Activated naive CD4-positive, alpha-beta T cell treated with anti-CD3 and anti-CD28 coated beads, Interleukin-2, amount 50 U/mL, for 24 hours (primary cell): ENCODE measurements around the gene NLRP12.
"Not testable (repeated sequence)": the region's sequence is repeated elsewhere in the genome, so short reads cannot be mapped to it uniquely, and the experiment has no call there.

Experiments used
- H3K27ac Mint-ChIP-seq: one replicate; pipeline ENCODE4 v1.8.0; 2021; ENCODE audit warnings: mild to moderate bottlenecking, mixed read lengths
- H3K27me3 Mint-ChIP-seq: one replicate; pipeline ENCODE4 v1.8.0; 2021; ENCODE audit warnings: mixed read lengths
- H3K36me3 Mint-ChIP-seq: one replicate; pipeline ENCODE4 v1.8.0; 2021; ENCODE audit warnings: mixed read lengths
- H3K4me1 Mint-ChIP-seq: one replicate; pipeline ENCODE4 v1.8.0; 2021; ENCODE audit warnings: mixed read lengths
- H3K4me3 Mint-ChIP-seq: one replicate; pipeline ENCODE4 v1.8.0; 2021; ENCODE audit warnings: mild to moderate bottlenecking, mixed read lengths
- H3K9me3 Mint-ChIP-seq: one replicate; pipeline ENCODE4 v1.8.0; 2021; ENCODE audit warnings: mixed read lengths

Gene NLRP12

GRCh38 chr19:53849237-53849676 lies 25.1 kb upstream of the NLRP12 start:
- Mint-ChIP-seq H3K9me3 (no peaks in the 10 kb centered on the region), H3K27ac (no peak overlapping the region), H3K4me3 (no peak overlapping the region), H3K4me1 (no peaks in the 10 kb centered on the region), H3K36me3 (no peaks in the 10 kb centered on the region), H3K27me3 (peaks cover 23% of the 10 kb centered on the region)

- H3K36me3 Mint-ChIP-seq: no peaks in the 10 kb centered on the region
- no peaks in the 10 kb centered on the region for H3K9me3 Mint-ChIP-seq
- no peak overlapping the region for H3K4me3 Mint-ChIP-seq
- H3K27me3 Mint-ChIP-seq: peaks cover 21% of the 10 kb centered on the region
- no peak overlapping the region for H3K27ac Mint-ChIP-seq
- H3K4me1 Mint-ChIP-seq: no peaks in the 10 kb centered on the region
Observed at GRCh38 chr19:53847555-53847954, 23.4 kb upstream of the NLRP12 start.

- Mint-ChIP-seq H3K4me3 (no peak overlapping the region), H3K4me1 (peaks cover 5% of the 10 kb centered on the region), H3K27me3 (peaks cover 16% of the 10 kb centered on the region), H3K9me3 (no peaks in the 10 kb centered on the region), H3K36me3 (no peaks in the 10 kb centered on the region), H3K27ac (no peak overlapping the region)
Observed at GRCh38 chr19:53844849-53845246, 20.7 kb upstream of the NLRP12 start.

- not testable (repeated sequence) for H3K4me1 Mint-ChIP-seq, H3K4me3 Mint-ChIP-seq, H3K9me3 Mint-ChIP-seq, H3K27ac Mint-ChIP-seq, H3K36me3 Mint-ChIP-seq, H3K27me3 Mint-ChIP-seq
Observed at GRCh38 chr19:53840914-53841313, 16.8 kb upstream of the NLRP12 start.

GRCh38 chr19:53840241-53840640 lies 16.1 kb upstream of the NLRP12 start:
- H3K27me3 Mint-ChIP-seq, H3K4me3 Mint-ChIP-seq, H3K27ac Mint-ChIP-seq, H3K9me3 Mint-ChIP-seq, H3K4me1 Mint-ChIP-seq, H3K36me3 Mint-ChIP-seq: not testable (repeated sequence)

- H3K9me3 Mint-ChIP-seq, H3K4me1 Mint-ChIP-seq, H3K27ac Mint-ChIP-seq, H3K4me3 Mint-ChIP-seq, H3K36me3 Mint-ChIP-seq: not testable (repeated sequence)
- peaks cover 12% of the 10 kb centered on the region for H3K27me3 Mint-ChIP-seq
Observed at GRCh38 chr19:53838446-53838845, 14.3 kb upstream of the NLRP12 start.

GRCh38 chr19:53832861-53833260 lies 8.7 kb upstream of the NLRP12 start:
- not testable (repeated sequence) for H3K4me1 Mint-ChIP-seq, H3K9me3 Mint-ChIP-seq, H3K36me3 Mint-ChIP-seq, H3K4me3 Mint-ChIP-seq, H3K27ac Mint-ChIP-seq
- peaks cover 31% of the 10 kb centered on the region for H3K27me3 Mint-ChIP-seq

GRCh38 chr19:53828531-53828930 lies 4.4 kb upstream of the NLRP12 start:
- H3K36me3 Mint-ChIP-seq: no peaks in the 10 kb centered on the region
- peaks cover 3% of the 10 kb centered on the region for H3K4me1 Mint-ChIP-seq
- no peaks in the 10 kb centered on the region for H3K9me3 Mint-ChIP-seq
- no peak overlapping the region for H3K27ac Mint-ChIP-seq
- H3K27me3 Mint-ChIP-seq: peaks cover 33% of the 10 kb centered on the region
- no peak overlapping the region for H3K4me3 Mint-ChIP-seq

GRCh38 chr19:53826876-53827275 lies 2.8 kb upstream of the NLRP12 start:
- H3K4me1 Mint-ChIP-seq: peaks cover 3% of the 10 kb centered on the region
- H3K4me3 Mint-ChIP-seq: no peak overlapping the region
- peaks cover 22% of the 10 kb centered on the region for H3K27me3 Mint-ChIP-seq
- no peak overlapping the region for H3K27ac Mint-ChIP-seq
- H3K36me3 Mint-ChIP-seq: no peaks in the 10 kb centered on the region
- H3K9me3 Mint-ChIP-seq: no peaks in the 10 kb centered on the region

- H3K36me3 Mint-ChIP-seq: no peaks in the 10 kb centered on the region
- peaks cover 18% of the 10 kb centered on the region for H3K27me3 Mint-ChIP-seq
- no peak overlapping the region for H3K27ac Mint-ChIP-seq
- H3K4me3 Mint-ChIP-seq: no peak overlapping the region
- H3K4me1 Mint-ChIP-seq: peaks cover 1% of the 10 kb centered on the region
- no peaks in the 10 kb centered on the region for H3K9me3 Mint-ChIP-seq
Observed at GRCh38 chr19:53823380-53824120, 564 bp downstream of the NLRP12 start.

- peaks cover 14% of the 10 kb centered on the region for H3K27me3 Mint-ChIP-seq
- no peaks in the 10 kb centered on the region for H3K36me3 Mint-ChIP-seq
- H3K27ac Mint-ChIP-seq: no peak overlapping the region
- H3K4me1 Mint-ChIP-seq: no peaks in the 10 kb centered on the region
- H3K4me3 Mint-ChIP-seq: no peak overlapping the region
- no peaks in the 10 kb centered on the region for H3K9me3 Mint-ChIP-seq
Observed at GRCh38 chr19:53819861-53820260, 4.3 kb downstream of the NLRP12 start.

GRCh38 chr19:53818756-53819155 lies 5.4 kb downstream of the NLRP12 start:
- Mint-ChIP-seq H3K4me1 (no peaks in the 10 kb centered on the region), H3K36me3 (no peaks in the 10 kb centered on the region), H3K9me3 (no peaks in the 10 kb centered on the region), H3K27me3 (peaks cover 11% of the 10 kb centered on the region), H3K4me3 (no peak overlapping the region), H3K27ac (no peak overlapping the region)

- Mint-ChIP-seq H3K36me3 (no peaks in the 10 kb centered on the region), H3K27me3 (no peaks in the 10 kb centered on the region), H3K4me1 (no peaks in the 10 kb centered on the region), H3K4me3 (no peak overlapping the region), H3K27ac (no peak overlapping the region), H3K9me3 (no peaks in the 10 kb centered on the region)
Observed at GRCh38 chr19:53813996-53814395, 10.1 kb downstream of the NLRP12 start.

GRCh38 chr19:53812335-53812734 lies 11.8 kb downstream of the NLRP12 start:
- H3K27ac Mint-ChIP-seq: no peak overlapping the region
- H3K4me3 Mint-ChIP-seq: no peak overlapping the region
- no peaks in the 10 kb centered on the region for H3K36me3 Mint-ChIP-seq
- H3K27me3 Mint-ChIP-seq: no peaks in the 10 kb centered on the region
- no peaks in the 10 kb centered on the region for H3K4me1 Mint-ChIP-seq
- H3K9me3 Mint-ChIP-seq: no peaks in the 10 kb centered on the region

GRCh38 chr19:53810891-53811290 lies 13.2 kb downstream of the NLRP12 start:
- no peak overlapping the region for H3K4me3 Mint-ChIP-seq
- H3K4me1 Mint-ChIP-seq: no peaks in the 10 kb centered on the region
- H3K9me3 Mint-ChIP-seq: no peaks in the 10 kb centered on the region
- H3K27me3 Mint-ChIP-seq: no peaks in the 10 kb centered on the region
- H3K27ac Mint-ChIP-seq: no peak overlapping the region
- no peaks in the 10 kb centered on the region for H3K36me3 Mint-ChIP-seq

- no peaks in the 10 kb centered on the region for H3K27me3 Mint-ChIP-seq
- no peak overlapping the region for H3K4me3 Mint-ChIP-seq
- H3K4me1 Mint-ChIP-seq: no peaks in the 10 kb centered on the region
- no peak overlapping the region for H3K27ac Mint-ChIP-seq
- no peaks in the 10 kb centered on the region for H3K36me3 Mint-ChIP-seq
- no peaks in the 10 kb centered on the region for H3K9me3 Mint-ChIP-seq
Observed at GRCh38 chr19:53810187-53810546, 13.9 kb downstream of the NLRP12 start.

- H3K36me3 Mint-ChIP-seq: no peaks in the 10 kb centered on the region
- H3K4me3 Mint-ChIP-seq: no peak overlapping the region
- no peaks in the 10 kb centered on the region for H3K27me3 Mint-ChIP-seq
- no peaks in the 10 kb centered on the region for H3K4me1 Mint-ChIP-seq
- H3K27ac Mint-ChIP-seq: no peak overlapping the region
- H3K9me3 Mint-ChIP-seq: no peaks in the 10 kb centered on the region
Observed at GRCh38 chr19:53809518-53810186, 14.5 kb downstream of the NLRP12 start.
